Measurements from ENCODE around the gene UROS.

- no peak for TF ChIP-seq CTCF (IDR thresholded peaks at IDR 0.05; ENCODE audit: insufficient read depth, low read depth, low read length)
- no peak for TF ChIP-seq EZH2 (IDR thresholded peaks at IDR 0.05; ENCODE audit: insufficient read depth, low read length)
Measured at GRCh38 chr10:125817337-125817946, 5.6 kb downstream of the UROS start.

All from astrocyte (in vitro differentiated cells and primary cell).